Stimulated activated CD8-positive, alpha-beta memory T cell treated with anti-CD3 and anti-CD28 coated beads, Interleukin-12 subunit alpha, Interleukin-12 subunit beta, amount 100 ng/mL, for 24 hours (primary cell): Measurements from ENCODE around the gene GLTP.

ENCODE experiments used
- DNase-seq: peaks from one replicate; pipeline ENCODE4 v3.0.0-alpha.2; 2020; ENCODE audit errors: extremely low read depth

The GLTP gene

DNA sequence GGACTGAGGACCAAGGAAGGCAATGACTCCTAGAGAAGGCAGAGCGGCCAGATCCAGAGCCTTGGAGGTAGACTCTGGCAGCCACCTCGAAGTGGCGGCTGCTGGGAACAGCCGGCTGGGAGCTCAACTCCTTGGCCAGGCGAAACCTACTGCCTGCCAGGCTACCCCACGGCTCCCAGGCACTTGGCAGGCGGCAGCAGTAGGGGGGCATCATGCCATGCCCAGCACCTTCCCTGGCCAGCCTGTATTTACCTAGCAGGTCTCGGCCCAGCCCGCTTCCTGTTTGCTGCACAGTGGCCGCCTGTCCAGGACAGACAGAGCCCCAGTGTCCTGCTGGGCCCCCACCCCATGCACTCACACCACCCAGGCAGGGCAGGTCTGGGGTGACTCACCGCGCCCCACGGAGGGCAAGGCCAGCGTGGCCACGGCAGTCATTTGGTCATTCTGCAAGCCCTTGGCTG lies 57.4 kb downstream of the GLTP start:
- no peak for DNase-seq

GRCh38 chr12:109822416-109822815 lies 57.9 kb downstream of the GLTP start:
- no peak for DNase-seq

GRCh38 chr12:109821968-109822367 lies 58.4 kb downstream of the GLTP start:
- DNase-seq = no peak

DNA sequence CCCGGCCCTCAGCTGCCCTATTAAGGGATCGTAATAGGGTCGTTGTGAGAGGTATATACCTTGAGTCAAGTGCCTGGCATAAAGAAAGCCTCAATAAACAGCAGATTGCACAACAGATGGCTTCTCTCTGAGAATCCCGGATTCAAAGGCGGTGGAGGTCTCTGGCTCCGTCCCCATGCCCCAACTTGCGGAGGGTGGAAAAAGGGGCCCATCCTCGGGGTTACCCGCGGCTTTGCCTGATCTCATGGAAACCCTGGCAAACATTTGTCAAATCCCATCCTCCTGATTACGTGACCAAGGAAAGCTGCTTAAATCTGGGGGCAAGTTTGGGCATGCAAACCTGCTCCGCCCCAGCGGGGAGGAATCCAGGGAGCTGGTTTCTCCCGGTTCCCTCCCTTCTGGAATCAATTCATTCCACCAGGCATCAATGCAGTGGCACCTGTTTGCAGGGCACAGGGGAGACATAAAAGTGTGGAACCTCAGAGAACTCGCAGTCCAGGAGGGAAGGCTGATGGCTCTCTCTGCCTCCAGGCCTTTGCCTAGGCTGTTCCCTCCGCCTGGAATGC lies 59.4 kb downstream of the GLTP start:
- DNase-seq = no peak

DNA sequence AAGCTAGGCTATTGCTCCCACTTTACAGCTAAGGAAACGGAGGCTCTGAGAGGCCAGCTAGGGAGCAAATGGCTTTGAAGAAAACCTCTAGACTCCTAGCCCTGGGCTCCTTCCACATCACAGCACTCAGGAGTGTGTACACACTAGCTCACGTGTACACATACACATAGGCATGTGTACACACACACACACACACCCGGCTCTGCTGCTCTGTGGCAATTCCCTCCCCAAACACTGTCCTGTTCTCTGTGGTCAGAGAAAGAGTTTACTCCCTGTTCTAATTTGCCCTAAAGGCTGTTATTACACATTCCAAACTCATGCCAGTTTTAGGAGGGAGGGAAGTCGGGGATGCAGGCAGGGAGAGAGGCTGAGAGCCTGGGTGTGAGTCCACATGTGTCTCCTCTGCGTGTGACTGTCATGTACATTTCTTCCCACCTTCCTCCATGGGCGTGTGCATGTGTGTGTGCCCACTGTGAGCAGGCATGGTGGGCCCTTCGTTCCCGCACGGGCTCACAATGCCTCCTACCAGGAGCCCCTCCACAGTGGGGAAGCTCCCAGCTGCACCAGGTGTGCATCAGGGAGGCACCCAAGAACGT lies 61.3 kb downstream of the GLTP start:
- DNase-seq = no peak

GRCh38 chr12:109818253-109818652 lies 62.1 kb downstream of the GLTP start:
- DNase-seq = no peak

DNA sequence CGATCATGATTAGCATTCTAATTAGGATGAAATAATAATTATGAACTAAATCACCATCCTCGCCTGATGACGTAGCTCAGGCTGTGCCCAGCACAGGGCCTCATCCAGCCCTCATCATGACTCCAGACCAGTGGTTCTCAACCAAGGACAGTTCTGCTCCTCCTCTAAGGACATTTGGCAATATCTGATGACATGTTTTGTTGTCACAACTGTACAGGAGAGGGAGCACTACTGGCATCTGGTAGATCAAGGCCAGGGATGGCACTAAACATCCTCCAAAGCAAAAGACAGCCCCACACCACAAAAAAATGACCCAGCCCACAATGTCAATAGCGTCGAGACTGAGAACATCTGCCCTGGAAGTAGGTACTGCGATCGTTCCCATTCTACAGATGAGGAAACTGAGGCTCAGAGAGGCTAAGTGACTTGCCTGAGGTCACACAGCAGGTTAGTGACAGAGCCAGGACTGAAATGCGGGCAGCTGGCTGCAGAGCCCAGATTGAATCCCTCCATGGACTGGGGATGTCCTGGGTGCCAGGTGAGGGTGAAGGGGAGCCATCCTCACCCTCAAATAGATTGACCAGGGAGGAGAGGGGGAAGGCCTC lies 62.6 kb downstream of the GLTP start:
- DNase-seq = no peak

DNA sequence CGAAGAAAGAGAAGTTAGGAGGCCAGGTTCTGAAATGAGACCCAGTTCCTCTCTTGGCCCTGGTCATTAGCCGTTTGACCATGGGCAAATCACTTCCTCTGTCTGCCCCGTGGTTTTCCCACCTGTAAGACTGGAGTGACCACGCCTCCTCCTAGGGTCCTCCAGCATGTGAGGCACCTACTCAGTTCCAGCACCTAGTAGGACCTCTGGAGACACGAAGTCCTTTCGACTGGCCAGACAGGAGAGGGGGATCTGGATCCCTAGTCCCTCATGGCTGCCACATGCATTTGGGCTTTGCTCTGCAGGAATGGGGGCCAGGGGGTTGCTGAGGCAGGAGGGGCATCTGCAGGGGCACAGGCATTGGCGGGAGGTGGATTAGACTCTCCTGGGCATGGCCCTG lies 63.5 kb downstream of the GLTP start:
- no peak for DNase-seq

GRCh38 chr12:109815757-109816617 lies 64.4 kb downstream of the GLTP start:
- no peak for DNase-seq

DNA sequence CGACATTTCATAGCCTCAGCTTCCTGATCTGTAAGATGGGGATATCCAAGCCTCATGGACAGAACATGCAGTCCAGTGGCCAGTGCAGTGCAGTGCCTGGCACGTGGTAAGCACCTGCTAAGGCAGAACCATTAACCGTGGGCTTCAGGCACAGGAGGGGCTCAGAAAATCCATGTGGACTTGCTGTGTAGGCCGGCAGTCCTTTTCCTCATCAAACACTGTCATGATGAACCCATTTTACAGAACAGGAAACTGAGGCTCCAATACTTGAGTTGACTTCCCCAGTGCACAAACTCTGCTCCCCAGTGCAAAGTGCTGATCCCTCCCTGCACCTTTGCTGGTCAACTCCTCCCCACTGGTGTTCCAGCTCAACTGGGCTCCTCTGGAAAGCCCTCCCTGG lies 65.1 kb downstream of the GLTP start:
- no peak for DNase-seq

DNA sequence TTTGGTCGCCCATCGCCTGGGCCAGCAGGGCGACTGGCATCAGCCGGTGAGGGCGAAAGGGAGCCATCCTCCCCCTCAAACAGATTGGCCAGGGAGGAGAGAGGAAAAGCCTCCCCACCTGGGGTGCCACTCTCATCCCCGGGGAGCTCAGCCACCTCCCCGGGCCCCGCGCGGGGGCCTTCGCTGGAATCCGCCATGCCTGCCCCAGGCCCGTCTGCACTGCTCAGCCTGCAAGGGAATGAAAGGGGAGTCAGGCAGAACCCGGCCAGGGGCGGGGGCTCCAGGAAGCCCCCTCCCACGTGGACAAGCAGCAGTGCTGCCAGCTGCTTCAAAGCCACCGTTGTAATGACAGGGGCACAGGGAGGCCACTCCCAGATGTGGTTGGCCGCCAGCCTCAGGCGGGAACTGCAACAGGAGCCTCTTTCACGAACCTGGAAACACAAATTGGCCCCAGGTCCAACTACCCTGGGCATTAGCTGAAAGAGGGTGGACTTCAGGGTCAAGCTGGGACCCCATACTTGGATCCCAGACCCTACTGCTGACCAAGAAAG lies 65.7 kb downstream of the GLTP start:
- no peak for DNase-seq

DNA sequence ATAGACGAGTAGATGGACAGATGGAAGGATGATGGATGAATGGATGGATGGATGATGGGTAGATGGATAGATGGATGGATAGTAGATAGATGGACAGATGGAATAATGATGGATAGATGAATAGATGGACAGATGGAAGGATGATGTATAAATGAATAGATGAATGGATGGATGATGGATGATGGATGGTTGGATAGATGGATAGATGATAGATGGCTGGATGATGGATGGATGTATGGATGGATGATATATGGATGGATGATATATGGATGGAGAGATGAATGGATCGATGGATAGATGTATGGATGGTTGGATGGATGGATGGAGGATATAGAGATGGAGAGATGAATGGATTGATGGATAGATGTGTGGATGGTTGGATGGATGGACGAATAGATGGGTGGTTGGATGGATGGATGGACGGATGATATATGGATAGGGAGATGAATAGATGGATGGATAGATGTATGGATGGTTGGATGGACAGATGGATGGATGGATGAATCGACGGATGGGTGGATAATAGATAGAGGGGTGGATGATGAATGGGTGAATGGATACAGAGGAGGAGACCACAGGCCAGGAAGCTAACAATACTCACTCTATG lies 66.4 kb downstream of the GLTP start:
- no peak for DNase-seq

DNA sequence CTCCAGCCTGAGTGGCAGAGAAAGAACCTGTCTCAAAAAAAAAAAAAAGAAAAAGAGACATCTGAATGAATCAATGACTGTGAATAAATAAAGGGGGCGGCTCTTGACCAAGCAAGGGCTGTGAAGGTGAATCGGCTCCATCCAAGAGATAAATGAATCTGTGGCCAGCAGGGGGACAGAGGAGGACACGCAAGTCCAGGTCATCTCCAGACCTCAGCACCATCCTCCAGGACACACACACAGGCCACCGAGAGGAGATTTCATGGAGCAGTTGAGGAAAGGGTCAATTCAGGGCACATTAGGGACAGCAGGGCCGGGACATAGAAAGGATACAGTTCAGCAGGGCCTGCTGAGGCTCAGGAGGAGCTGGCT lies 68.7 kb downstream of the GLTP start:
- no peak for DNase-seq

- DNase-seq = no peak
Observed at GRCh38 chr12:109810954-109811623, 69.3 kb downstream of the GLTP start.

DNA sequence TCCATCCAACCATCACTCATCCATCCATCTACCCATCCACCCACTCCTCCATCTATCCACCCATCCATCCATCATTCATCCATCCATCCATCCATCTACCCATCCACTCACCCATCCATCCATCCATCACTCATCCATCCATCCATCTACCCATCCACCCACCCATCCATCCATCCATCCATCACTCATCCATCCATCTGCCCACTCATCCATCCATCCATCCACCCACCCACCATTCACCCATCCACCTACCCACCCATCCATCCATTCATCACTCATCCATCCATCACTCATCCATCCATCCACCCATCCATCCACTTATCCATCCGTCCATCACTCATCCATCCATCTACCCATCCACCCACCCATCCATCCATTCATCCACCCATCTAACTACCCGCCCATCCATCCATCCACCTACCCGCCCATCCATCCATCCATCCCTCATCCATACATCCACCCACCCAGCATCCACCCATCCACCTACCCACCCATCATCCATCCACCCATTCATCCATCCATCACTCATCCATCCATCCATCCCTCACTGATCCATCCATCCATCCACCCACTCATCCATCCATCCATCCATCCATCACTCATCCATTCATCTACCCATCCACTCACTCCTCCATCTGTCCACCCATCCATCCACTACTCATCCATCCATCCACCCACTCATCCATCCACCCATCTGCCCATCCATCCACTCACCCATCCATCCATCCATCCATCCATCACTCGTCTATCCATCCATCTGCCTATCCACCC lies 71.3 kb downstream of the GLTP start:
- DNase-seq = no peak

DNA sequence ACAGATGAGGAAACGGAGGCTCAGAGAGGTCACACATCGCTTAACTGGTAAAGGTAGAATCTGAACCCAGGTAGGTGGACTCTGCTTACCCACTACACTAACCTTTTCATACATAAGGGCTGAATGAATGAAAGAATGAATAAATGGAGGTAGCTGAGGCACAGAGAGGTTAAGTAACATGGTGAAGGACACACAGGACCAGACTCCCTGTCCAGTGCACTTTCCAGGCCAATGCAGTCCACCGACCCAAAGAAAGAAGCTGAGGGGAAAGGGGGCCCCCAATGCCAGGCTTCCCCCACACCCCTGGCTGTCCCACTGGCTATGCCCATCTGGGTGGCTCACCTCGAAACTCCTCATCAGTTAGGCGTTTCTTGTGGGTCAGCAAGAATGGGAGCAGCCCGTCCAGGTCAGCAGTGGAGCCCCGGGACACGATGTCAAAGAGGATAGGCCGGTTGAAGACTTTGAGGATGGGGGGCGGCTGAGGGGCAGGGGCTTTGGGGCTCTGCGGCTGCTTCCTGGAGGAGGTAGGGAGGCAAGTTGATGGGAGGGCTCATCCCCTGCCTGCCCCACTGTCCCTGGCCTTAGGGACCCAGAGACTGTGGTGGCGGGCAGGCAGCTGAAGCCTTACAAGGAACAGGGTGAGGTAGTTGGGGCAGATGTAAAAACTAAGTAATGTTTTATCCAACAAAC lies 72.2 kb downstream of the GLTP start:
- no peak for DNase-seq

DNA sequence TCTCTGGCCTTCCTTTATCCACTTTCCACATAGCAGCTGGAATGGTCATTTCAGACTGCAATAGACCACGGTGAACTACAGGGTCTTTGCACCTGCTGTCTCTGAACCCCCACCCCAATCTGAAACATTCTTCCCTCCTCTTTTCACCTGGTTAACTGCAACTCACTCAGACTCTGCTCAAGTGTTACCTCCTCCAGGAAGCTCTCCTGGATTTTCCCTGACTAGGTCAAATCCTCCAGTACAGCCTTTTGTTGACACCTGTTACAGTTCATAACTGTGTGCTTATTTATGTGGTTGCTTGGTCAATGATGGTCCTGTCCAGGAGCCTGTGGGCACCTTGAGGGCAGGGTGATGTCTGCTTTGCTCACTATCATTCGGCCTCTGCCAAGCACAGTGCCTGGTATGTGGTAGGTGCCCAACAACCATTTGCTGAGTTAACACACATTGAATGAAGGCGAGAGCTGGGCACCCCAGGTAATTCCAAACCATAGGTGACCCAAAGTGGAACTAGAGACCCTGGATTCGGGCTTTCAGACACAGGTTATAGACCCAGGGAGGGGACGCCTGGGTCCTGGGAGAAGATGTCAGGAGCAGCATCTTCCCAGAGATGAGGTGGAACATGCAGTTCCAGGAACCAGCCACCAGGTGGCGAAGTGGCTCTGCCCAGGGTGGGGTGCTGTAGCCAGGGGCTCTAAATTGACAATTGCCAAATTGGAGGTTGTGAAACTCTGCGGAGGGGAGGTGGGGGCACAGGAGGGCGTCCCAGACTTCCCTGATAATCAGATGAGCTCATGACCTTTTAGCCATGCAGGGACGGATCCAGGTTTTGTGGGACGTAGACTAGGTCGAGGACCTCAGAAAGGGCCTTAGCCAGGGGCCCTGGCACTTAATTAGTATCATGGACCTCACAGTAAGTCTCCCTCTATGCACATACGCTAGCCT lies 75.2 kb downstream of the GLTP start:
- peak; percentile 14 for DNase-seq

DNA sequence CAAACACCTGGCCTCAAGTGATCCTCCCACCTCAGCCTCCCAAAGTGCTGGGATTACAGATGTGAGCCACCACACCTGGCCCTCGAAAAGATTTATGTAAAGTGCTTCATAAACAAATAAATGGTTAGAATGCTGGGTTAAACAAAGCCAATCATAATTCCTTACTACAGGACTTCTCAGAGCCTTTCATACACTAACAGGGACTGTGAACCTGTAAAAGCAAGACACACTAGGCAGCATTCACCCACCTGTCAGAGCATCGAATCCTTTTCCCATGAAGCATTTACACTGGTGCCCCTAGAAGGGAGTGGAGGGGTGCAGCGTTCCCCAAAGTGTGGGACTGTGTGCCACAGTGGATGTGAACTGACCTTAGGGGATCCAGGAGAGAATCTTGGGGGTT lies 76.7 kb downstream of the GLTP start:
- no peak for DNase-seq

DNA sequence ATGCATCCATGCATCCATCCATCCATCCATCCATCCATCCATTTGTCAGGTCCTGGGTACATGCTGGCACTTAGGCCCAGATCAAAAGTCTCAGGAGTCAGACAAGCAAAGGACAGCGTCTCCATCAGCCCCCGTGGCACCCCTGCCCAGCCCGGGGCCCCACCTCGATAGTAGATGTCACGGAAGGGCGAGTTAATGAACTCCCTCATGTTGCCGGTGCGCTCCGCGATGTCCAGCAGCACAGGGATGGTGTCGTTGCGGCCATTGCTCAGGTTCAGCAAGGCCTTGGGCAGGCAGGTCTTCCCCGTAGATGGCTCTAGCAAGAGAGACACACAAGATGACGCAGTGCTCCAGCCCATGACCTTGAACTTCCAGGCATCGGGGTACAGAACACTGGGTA lies 77.5 kb downstream of the GLTP start:
- DNase-seq = no peak
